Measurements from ENCODE around the gene DYNLL2.

DYNLL2 gene

DNA sequence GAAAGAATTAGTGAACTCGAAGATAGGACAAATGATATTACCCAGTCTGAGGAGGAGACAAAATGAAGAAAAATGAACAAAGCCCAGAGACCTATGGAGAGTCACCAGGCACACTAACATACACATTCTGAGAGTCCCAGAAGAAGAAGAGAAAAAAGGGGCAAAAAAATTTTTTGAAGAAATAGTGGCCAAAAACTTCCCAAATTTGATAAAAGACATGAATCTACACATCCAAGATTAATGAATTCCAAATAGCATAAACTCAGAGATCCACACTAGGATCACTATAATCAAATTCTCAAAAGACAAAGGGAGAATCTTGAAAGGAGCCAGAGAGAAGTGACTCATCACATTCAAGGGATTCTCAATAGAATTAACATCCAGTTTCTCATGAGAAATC is 61.6 kb downstream of the DYNLL2 start:
- DNase-seq, result no peak
- TF ChIP-seq GATA1 (IDR thresholded peaks at IDR 0.05; ENCODE audit: low read depth, low read length), result no peak
- TF ChIP-seq POLR2A (IDR thresholded peaks at IDR 0.05; ENCODE audit: low read length), result no peak

All from erythroblast (primary cell).